ENCODE results near the gene ROBO2.

The ROBO2 gene

GRCh38 chr3:77195766-77196545 lies 156.1 kb downstream of the ROBO2 start:
- DNase-seq (ENCODE audit: low spot score): no peak
- H3K27ac ChIP-seq: no peak overlapping the region
- H3K4me3 ChIP-seq: no peak overlapping the region
- no peak for TF ChIP-seq CTCF (IDR thresholded peaks at IDR 0.05)

GRCh38 chr3:77197408-77197807 lies 157.5 kb downstream of the ROBO2 start:
- Histone ChIP-seq H3K4me3 (no peak overlapping the region), H3K27ac (no peak overlapping the region)
- TF ChIP-seq CTCF (IDR thresholded peaks at IDR 0.05): no peak
- no peak for DNase-seq (ENCODE audit: low spot score)

GRCh38 chr3:77203851-77204250 lies 164.0 kb downstream of the ROBO2 start:
- Histone ChIP-seq H3K27ac (no peak overlapping the region), H3K4me3 (no peak overlapping the region)
- TF ChIP-seq CTCF (IDR thresholded peaks at IDR 0.05): no peak
- no peak for DNase-seq (ENCODE audit: low spot score)

GRCh38 chr3:77204788-77205187 lies 164.9 kb downstream of the ROBO2 start:
- DNase-seq (ENCODE audit: low spot score): no peak
- H3K27ac ChIP-seq: no peak overlapping the region
- H3K4me3 ChIP-seq: no peak overlapping the region
- TF ChIP-seq CTCF (IDR thresholded peaks at IDR 0.05): no peak

GRCh38 chr3:77207753-77208152 lies 167.9 kb downstream of the ROBO2 start:
- TF ChIP-seq CTCF (IDR thresholded peaks at IDR 0.05): no peak
- Histone ChIP-seq H3K27ac (no peak overlapping the region), H3K4me3 (no peak overlapping the region)
- no peak for DNase-seq (ENCODE audit: low spot score)

GRCh38 chr3:77222701-77223100 lies 182.8 kb downstream of the ROBO2 start:
- no peak overlapping the region for H3K27ac ChIP-seq
- no peak for TF ChIP-seq CTCF (IDR thresholded peaks at IDR 0.05)
- H3K4me3 ChIP-seq: no peak overlapping the region
- no peak for DNase-seq (ENCODE audit: low spot score)

- H3K27ac ChIP-seq: no peak overlapping the region
- no peak for TF ChIP-seq CTCF (IDR thresholded peaks at IDR 0.05)
- DNase-seq (ENCODE audit: low spot score): no peak
- H3K4me3 ChIP-seq: no peak overlapping the region
Measured at GRCh38 chr3:77227567-77227966, 187.7 kb downstream of the ROBO2 start.
